HepG2 (cell line): ENCODE data around the gene ADRM1. TPM values are rescaled to one million over a fixed set of nuclear protein-coding genes. Genes with fewer than 3 reads are reported as not detected.
A peak's percentile ranks its signal among the peaks of the same experiment; 100 is the strongest.

Source experiments
- ELF1 ChIP-seq: sonication (generic); formaldehyde crosslinking; IDR thresholded peaks from 2 replicates; pipeline ENCODE4 v1.4.0; 2020; ENCODE audit warnings: missing genetic modification reagents
- HCFC1 ChIP-seq: fragments of 150-350 bp; IDR thresholded peaks from 2 replicates; pipeline ENCODE4 v1.6.1; 2014; ENCODE audit warnings: low read depth, low read length
- HMG20A ChIP-seq: IDR thresholded peaks from 2 replicates; pipeline ENCODE4 v1.6.1; 2016; ENCODE audit warnings: borderline replicate concordance
- HNRNPK ChIP-seq: fragments of 200-400 bp; formaldehyde crosslinking; IDR thresholded peaks from 2 replicates; pipeline ENCODE4 v1.6.1; 2018; ENCODE audit warnings: low read length, low read depth, moderate library complexity, mild to moderate bottlenecking; ENCODE audit not compliant: poor library complexity, severe bottlenecking
- PCBP2 ChIP-seq: fragments of 200-400 bp; formaldehyde crosslinking; optimal IDR thresholded peaks from 2 replicates; pipeline ENCODE3; 2018; ENCODE audit warnings: low read length, low read depth; ENCODE audit not compliant: poor library complexity, severe bottlenecking
- PHF20 ChIP-seq: sonication (generic); formaldehyde crosslinking; IDR thresholded peaks from 2 replicates; pipeline ENCODE4 v1.5.0; 2020; ENCODE audit warnings: mild to moderate bottlenecking, missing genetic modification reagents
- SIX4 ChIP-seq: sonication (generic); formaldehyde crosslinking; IDR thresholded peaks from 2 replicates; pipeline ENCODE4 v1.4.0; 2020; ENCODE audit warnings: missing genetic modification reagents
- ZBTB1 ChIP-seq: sonication (generic); formaldehyde crosslinking; IDR thresholded peaks from 2 replicates; pipeline ENCODE4 v1.4.0; 2020; ENCODE audit warnings: missing genetic modification reagents, borderline replicate concordance
- ZFP36L2 ChIP-seq: sonication (generic); formaldehyde crosslinking; IDR thresholded peaks from 2 replicates; pipeline ENCODE4 v1.4.0; 2020; ENCODE audit warnings: missing genetic modification reagents
- ZFP62 ChIP-seq: sonication (generic); formaldehyde crosslinking; IDR thresholded peaks from 2 replicates; pipeline ENCODE4 v1.4.0; 2020; ENCODE audit warnings: missing genetic modification reagents
- ZNF10 ChIP-seq: sonication (generic); formaldehyde crosslinking; IDR thresholded peaks from 2 replicates; pipeline ENCODE4 v1.4.0; 2020; ENCODE audit warnings: mild to moderate bottlenecking, low read depth, missing genetic modification reagents, borderline replicate concordance
- ZNF3 ChIP-seq: IDR thresholded peaks from 2 replicates; pipeline ENCODE4 v1.7.0; 2017; ENCODE audit warnings: inconsistent platforms
- ZNF431 ChIP-seq: sonication (generic); formaldehyde crosslinking; IDR thresholded peaks from 2 replicates; pipeline ENCODE4 v1.9.0; 2022; ENCODE audit warnings: missing genetic modification reagents, low read depth, mild to moderate bottlenecking, borderline replicate concordance
- ZNF451 ChIP-seq: sonication (generic); formaldehyde crosslinking; IDR thresholded peaks from 2 replicates; pipeline ENCODE4 v1.5.0; 2020; ENCODE audit warnings: mild to moderate bottlenecking, missing genetic modification reagents
- ZNF572 ChIP-seq: sonication (generic); formaldehyde crosslinking; IDR thresholded peaks from 2 replicates; pipeline ENCODE4 v1.5.1; 2020; ENCODE audit warnings: mild to moderate bottlenecking, missing genetic modification reagents
- ZNF672 ChIP-seq: sonication (generic); formaldehyde crosslinking; IDR thresholded peaks from 2 replicates; pipeline ENCODE4 v1.8.1; 2022; ENCODE audit warnings: missing genetic modification reagents
- polyA plus RNA-seq, 8 experiments: library from polyadenylated mRNA; depleted of rRNA in 3 of 8; stranded (reverse) in 7 of 8; unstranded in 1 of 8; fragments of >200 nt; fragmentation: Illumina TruSeq in 4 of 8; extraction: Trizol in 4 of 8; gene quantifications; 2 replicates each; pipeline versions ENCODE4 v1.2.1 to v1.2.3, GENCODE V29; 2011 to 2016; ENCODE audit warnings: low read depth in 4 of 8, missing spikeins in 1 of 8, mixed read lengths in 1 of 8; ENCODE audit not compliant: insufficient read depth in 1 of 8
- total RNA-seq, 5 experiments: library from RNA; depleted of rRNA; stranded (reverse); fragments of >200 nt; fragmentation: Illumina TruSeq; extraction: Trizol; gene quantifications; 2 replicates each; pipeline ENCODE4 v1.2.3, GENCODE V29; 2016; ENCODE audit warnings: low read depth in 1 of 5
- TF ChIP-seq, protein P1 (sequence below): sonication (generic); formaldehyde crosslinking; IDR thresholded peaks from 2 replicates; pipeline ENCODE4 v1.4.0; 2020; ENCODE audit warnings: low read depth, missing genetic modification reagents
- TF ChIP-seq, protein P2 (sequence below): sonication (generic); formaldehyde crosslinking; IDR thresholded peaks from 2 replicates; pipeline ENCODE4 v1.8.0; 2022; ENCODE audit warnings: missing genetic modification reagents, mild to moderate bottlenecking, moderate library complexity, borderline replicate concordance
- TF ChIP-seq, protein P3 (sequence below): sonication (generic); formaldehyde crosslinking; IDR thresholded peaks from 2 replicates; pipeline ENCODE4 v1.5.0; 2020; ENCODE audit warnings: mild to moderate bottlenecking, missing genetic modification reagents, borderline replicate concordance
- TF ChIP-seq, protein P4 (sequence below): sonication (generic); formaldehyde crosslinking; IDR thresholded peaks from 2 replicates; pipeline ENCODE4 v1.4.0; 2020; ENCODE audit warnings: low read depth, mild to moderate bottlenecking, missing genetic modification reagents

ADRM1 gene
- total and polyA plus RNA-seq, 2 of the 13 experiments (the other 11 are each of a cell fraction or from before 2014, with no cell fraction given), result 92.9 to 154 TPM

DNA sequence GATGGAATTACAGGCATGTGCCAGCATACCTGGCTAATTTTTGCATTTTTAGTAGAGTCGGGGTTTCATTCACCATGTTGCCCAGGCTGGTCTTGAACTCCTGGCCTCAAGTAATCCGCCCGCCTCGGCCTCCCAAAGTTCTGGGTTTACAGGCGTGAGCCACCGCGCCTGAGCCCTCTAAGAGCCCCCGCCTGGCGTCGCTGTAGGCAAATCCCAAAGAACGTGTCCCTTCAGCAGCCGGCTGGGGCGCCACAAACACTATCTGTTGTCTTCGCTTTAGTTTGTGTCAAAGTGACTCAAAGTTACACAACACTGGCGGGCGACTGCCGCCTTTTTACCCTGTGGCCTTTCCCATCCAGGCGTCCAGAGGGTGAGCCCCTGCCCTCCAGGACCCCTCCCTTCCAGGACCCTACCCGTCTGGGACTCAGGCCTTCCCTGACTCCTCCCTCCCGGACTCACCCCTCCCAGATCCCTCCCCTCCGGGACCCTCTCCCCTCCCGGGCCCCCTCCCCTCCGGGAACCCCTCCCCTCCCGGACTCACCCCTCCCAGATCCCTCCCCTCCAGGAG is 940 bp upstream of the ADRM1 start (continued):
- peak; percentile 76 for TF ChIP-seq ELF1
- peak; percentile 49; the same call in 1 of the 2 replicates for TF ChIP-seq HMG20A (CRISPR knock-in tag)
- no peak; the same call in 1 of the 2 replicates for TF ChIP-seq ZNF451 (CRISPR knock-in tag)
- TF ChIP-seq HNRNPK, result no peak
- peak; percentile 96 for TF ChIP-seq ZNF572
- TF ChIP-seq, protein P1, sequence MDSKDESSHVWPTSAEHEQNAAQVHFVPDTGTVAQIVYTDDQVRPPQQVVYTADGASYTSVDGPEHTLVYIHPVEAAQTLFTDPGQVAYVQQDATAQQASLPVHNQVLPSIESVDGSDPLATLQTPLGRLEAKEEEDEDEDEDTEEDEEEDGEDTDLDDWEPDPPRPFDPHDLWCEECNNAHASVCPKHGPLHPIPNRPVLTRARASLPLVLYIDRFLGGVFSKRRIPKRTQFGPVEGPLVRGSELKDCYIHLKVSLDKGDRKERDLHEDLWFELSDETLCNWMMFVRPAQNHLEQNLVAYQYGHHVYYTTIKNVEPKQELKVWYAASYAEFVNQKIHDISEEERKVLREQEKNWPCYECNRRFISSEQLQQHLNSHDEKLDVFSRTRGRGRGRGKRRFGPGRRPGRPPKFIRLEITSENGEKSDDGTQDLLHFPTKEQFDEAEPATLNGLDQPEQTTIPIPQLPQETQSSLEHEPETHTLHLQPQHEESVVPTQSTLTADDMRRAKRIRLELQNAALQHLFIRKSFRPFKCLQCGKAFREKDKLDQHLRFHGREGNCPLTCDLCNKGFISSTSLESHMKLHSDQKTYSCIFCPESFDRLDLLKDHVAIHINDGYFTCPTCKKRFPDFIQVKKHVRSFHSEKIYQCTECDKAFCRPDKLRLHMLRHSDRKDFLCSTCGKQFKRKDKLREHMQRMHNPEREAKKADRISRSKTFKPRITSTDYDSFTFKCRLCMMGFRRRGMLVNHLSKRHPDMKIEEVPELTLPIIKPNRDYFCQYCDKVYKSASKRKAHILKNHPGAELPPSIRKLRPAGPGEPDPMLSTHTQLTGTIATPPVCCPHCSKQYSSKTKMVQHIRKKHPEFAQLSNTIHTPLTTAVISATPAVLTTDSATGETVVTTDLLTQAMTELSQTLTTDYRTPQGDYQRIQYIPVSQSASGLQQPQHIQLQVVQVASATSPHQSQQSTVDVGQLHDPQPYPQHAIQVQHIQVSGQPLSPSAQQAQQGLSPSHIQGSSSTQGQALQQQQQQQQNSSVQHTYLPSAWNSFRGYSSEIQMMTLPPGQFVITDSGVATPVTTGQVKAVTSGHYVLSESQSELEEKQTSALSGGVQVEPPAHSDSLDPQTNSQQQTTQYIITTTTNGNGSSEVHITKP (CRISPR knock-in tag), result peak; percentile 94
- TF ChIP-seq, protein P2, sequence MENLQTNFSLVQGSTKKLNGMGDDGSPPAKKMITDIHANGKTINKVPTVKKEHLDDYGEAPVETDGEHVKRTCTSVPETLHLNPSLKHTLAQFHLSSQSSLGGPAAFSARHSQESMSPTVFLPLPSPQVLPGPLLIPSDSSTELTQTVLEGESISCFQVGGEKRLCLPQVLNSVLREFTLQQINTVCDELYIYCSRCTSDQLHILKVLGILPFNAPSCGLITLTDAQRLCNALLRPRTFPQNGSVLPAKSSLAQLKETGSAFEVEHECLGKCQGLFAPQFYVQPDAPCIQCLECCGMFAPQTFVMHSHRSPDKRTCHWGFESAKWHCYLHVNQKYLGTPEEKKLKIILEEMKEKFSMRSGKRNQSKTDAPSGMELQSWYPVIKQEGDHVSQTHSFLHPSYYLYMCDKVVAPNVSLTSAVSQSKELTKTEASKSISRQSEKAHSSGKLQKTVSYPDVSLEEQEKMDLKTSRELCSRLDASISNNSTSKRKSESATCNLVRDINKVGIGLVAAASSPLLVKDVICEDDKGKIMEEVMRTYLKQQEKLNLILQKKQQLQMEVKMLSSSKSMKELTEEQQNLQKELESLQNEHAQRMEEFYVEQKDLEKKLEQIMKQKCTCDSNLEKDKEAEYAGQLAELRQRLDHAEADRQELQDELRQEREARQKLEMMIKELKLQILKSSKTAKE (CRISPR knock-in tag), result peak; percentile 89; the same call in 1 of the 2 replicates
- TF ChIP-seq, protein P3, sequence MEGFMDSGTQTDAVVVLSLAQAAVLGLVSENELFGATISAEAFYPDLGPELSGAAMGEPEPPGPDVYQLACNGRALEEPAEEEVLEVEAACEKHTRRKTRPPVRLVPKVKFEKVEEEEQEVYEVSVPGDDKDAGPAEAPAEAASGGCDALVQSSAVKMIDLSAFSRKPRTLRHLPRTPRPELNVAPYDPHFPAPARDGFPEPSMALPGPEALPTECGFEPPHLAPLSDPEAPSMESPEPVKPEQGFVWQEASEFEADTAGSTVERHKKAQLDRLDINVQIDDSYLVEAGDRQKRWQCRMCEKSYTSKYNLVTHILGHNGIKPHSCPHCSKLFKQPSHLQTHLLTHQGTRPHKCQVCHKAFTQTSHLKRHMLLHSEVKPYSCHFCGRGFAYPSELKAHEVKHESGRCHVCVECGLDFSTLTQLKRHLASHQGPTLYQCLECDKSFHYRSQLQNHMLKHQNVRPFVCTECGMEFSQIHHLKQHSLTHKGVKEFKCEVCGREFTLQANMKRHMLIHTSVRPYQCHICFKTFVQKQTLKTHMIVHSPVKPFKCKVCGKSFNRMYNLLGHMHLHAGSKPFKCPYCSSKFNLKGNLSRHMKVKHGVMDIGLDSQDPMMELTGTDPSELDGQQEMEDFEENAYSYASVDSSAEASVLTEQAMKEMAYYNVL (CRISPR knock-in tag), result 0 out of 2 replicates have a peak, but pooled peaks have one; percentile 39
- peak; percentile 69 for TF ChIP-seq ZNF3 (CRISPR knock-in tag)
- peak; percentile 88; the same call in 1 of the 2 replicates for TF ChIP-seq ZFP36L2
- TF ChIP-seq ZNF10, result no peak
- no peak for TF ChIP-seq ZNF431
- peak; percentile 63 for TF ChIP-seq SIX4
- no peak for TF ChIP-seq PCBP2
- no peak for TF ChIP-seq ZBTB1 (CRISPR knock-in tag)
- peak; percentile 22; the same call in 1 of the 2 replicates for TF ChIP-seq PHF20
- no peak for TF ChIP-seq ZNF672 (CRISPR knock-in tag)
- TF ChIP-seq HCFC1, result no peak
- TF ChIP-seq ZFP62 (CRISPR knock-in tag), result no peak
- TF ChIP-seq, protein P4, sequence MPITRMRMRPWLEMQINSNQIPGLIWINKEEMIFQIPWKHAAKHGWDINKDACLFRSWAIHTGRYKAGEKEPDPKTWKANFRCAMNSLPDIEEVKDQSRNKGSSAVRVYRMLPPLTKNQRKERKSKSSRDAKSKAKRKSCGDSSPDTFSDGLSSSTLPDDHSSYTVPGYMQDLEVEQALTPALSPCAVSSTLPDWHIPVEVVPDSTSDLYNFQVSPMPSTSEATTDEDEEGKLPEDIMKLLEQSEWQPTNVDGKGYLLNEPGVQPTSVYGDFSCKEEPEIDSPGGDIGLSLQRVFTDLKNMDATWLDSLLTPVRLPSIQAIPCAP, result no peak
